Lung (tissue), 12 donors: ENCODE data around the gene TMPRSS12. TPM values are rescaled to one million over a fixed set of nuclear protein-coding genes. Genes with fewer than 3 reads are reported as not detected.
"Not testable (repeated sequence)": the region's sequence is repeated elsewhere in the genome, so short reads cannot be mapped to it uniquely, and the experiment has no call there.

Experiments used
- ATAC-seq: fragments of 200-7000 bp; cut with Tn5 transposase; one replicate; pipeline ENCODE4 v1.9.1; 2020; ENCODE audit warnings: moderate number of reproducible peaks; ENCODE audit not compliant: insufficient read depth, low FRiP score
- DNase-seq, 3 donors: peaks; one replicate each; pipeline ENCODE4 v3.0.0-alpha.2; 2013 to 2017
- H3K27ac ChIP-seq, 2 donors: one replicate each; pipeline ENCODE4 v1.5.1; 2013; ENCODE audit warnings: mild to moderate bottlenecking in 2 of 2, moderate library complexity in 2 of 2, control low read depth in 1 of 2, inconsistent platforms in 1 of 2, low read depth in 1 of 2, low read length in 1 of 2
- H3K27me3 ChIP-seq, 3 donors: one replicate each; pipeline ENCODE4 v1.5.1; 2013; ENCODE audit warnings: low read length in 2 of 3; ENCODE audit not compliant: control insufficient read depth in 3 of 3, insufficient read depth in 3 of 3
- H3K36me3 ChIP-seq, 4 donors: one replicate each; pipeline ENCODE4 v1.5.1; 2013; ENCODE audit warnings: low read length in 4 of 4, mild to moderate bottlenecking in 1 of 4, moderate library complexity in 1 of 4; ENCODE audit not compliant: control insufficient read depth in 4 of 4, insufficient read depth in 4 of 4
- H3K4me1 ChIP-seq, 5 donors: one replicate each; pipeline ENCODE4 v1.5.1; 2013; ENCODE audit warnings: low read length in 5 of 5, mild to moderate bottlenecking in 2 of 5, moderate library complexity in 1 of 5; ENCODE audit not compliant: control insufficient read depth in 5 of 5, insufficient read depth in 5 of 5
- H3K4me3 ChIP-seq: one replicate; pipeline ENCODE4 v1.5.1; 2013; ENCODE audit warnings: mild to moderate bottlenecking, control low read depth, moderate library complexity
- H3K9ac ChIP-seq, 2 donors: one replicate each; pipeline ENCODE4 v1.5.1; 2013; ENCODE audit warnings: low read length in 2 of 2, control low read depth in 1 of 2; ENCODE audit not compliant: insufficient read depth in 1 of 2
- H3K9me3 ChIP-seq, 4 donors: one replicate each; pipeline ENCODE4 v1.5.1; 2013; ENCODE audit warnings: low read length in 3 of 4, mild to moderate bottlenecking in 1 of 4, moderate library complexity in 1 of 4; ENCODE audit not compliant: control insufficient read depth in 4 of 4, insufficient read depth in 3 of 4
- WGBS, 2 donors: extraction: QIAGEN DNeasy Blood & Tissue Kit; methylation state at CpG; one replicate each; pipeline ENCODE4 v1.1.7; 2013; 5-methylcytosine and 5-hydroxymethylcytosine counted together
- polyA plus RNA-seq, 2 donors: library from polyadenylated mRNA; stranded (reverse); fragments of 200-250 nt; gene quantifications; one replicate each; pipeline ENCODE4 v1.2.1, GENCODE V29; 2013
- total RNA-seq, 2 donors: library from RNA; depleted of rRNA in 1 of 2; stranded (reverse); fragments of >200 nt in 1 of 2; gene quantifications; one replicate each; pipeline ENCODE4 v1.2.1, GENCODE V29; 2014 to 2021
- TF ChIP-seq, protein P1 (sequence below): IDR thresholded peaks from 2 replicates; pipeline ENCODE4 v1.5.1; 2012; ENCODE audit warnings: mild to moderate bottlenecking; ENCODE audit errors: control extremely low read depth, extremely low read depth
- donor health status: control.
- donor health status: control.
- donor health status: Bipolar disorder and iron deficiency.
- donor health status: healthy.
- donor health status: DM: yes; HTN: yes; CAD: no.

Gene TMPRSS12
- total and polyA plus RNA-seq, 4 donors = not detected

DNA sequence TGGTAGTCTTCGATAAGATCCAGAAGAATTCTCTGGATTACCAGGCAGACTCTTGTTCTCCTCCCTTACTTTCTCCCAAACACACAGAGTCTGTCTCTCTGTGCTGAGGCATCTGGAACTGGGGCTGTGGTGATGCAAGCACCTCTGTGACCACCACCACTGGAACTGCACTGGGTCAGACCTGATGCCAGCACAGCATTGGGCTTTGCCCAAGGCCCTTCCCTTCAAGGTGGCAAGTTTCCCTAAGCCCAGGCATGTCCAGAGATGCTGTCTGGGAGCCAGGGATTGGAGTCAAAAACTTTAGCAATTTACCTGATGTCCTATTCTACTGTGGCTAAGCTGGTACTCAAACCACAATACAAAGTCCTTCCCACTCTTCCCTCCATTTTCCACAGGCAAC is 14.6 kb upstream of the TMPRSS12 start:
- DNase-seq (no peak), ATAC-seq (no peak)
- Histone ChIP-seq H3K9ac (no peak overlapping the region), H3K27ac (no peak overlapping the region), H3K36me3 (no peaks in the 10 kb centered on the region), H3K27me3 (no peaks in the 10 kb centered on the region), H3K4me3 (no peak overlapping the region), H3K4me1 (peaks cover 0 to 8% (median 2%) of the 10 kb centered on the region in 5 donors), H3K9me3 (no peaks in the 10 kb centered on the region)
- TF ChIP-seq, protein P1, sequence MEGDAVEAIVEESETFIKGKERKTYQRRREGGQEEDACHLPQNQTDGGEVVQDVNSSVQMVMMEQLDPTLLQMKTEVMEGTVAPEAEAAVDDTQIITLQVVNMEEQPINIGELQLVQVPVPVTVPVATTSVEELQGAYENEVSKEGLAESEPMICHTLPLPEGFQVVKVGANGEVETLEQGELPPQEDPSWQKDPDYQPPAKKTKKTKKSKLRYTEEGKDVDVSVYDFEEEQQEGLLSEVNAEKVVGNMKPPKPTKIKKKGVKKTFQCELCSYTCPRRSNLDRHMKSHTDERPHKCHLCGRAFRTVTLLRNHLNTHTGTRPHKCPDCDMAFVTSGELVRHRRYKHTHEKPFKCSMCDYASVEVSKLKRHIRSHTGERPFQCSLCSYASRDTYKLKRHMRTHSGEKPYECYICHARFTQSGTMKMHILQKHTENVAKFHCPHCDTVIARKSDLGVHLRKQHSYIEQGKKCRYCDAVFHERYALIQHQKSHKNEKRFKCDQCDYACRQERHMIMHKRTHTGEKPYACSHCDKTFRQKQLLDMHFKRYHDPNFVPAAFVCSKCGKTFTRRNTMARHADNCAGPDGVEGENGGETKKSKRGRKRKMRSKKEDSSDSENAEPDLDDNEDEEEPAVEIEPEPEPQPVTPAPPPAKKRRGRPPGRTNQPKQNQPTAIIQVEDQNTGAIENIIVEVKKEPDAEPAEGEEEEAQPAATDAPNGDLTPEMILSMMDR = no peak
- 94 to 100% methylated on average over 1 of the region's 1 CpG for WGBS, 2 donors

DNA sequence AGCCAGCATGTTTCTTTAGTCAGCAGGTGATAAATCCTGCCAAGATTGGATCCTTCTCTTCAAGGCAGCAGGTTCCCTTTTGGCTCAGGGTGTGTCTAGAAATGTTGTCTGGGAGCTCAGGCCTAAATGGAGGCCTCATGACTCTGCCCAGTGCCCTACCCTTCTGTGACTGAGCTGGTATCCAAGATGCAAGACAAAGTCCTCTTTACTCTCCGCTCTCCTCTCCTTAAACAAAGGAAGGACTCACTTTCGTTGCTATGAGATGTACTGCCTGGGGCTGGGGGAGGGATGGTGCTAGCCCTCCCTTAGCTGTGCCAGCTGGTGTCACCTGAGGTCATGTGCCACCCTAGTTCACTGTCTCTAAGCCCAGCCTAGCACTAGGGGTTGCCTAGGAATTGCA is 13.8 kb upstream of the TMPRSS12 start:
- Histone ChIP-seq H3K36me3 (no peaks in the 10 kb centered on the region), H3K27me3 (no peaks in the 10 kb centered on the region), H3K27ac (no peak overlapping the region), H3K4me3 (no peak overlapping the region), H3K9ac (no peak overlapping the region), H3K4me1 (peaks cover 0 to 8% (median 2%) of the 10 kb centered on the region in 5 donors), H3K9me3 (no peaks in the 10 kb centered on the region)
- 86 to 91% methylated on average over 2 of the region's 2 CpGs for WGBS, 2 donors
- ATAC-seq = no peak
- TF ChIP-seq, protein P1 = no peak
- DNase-seq = no peak

DNA sequence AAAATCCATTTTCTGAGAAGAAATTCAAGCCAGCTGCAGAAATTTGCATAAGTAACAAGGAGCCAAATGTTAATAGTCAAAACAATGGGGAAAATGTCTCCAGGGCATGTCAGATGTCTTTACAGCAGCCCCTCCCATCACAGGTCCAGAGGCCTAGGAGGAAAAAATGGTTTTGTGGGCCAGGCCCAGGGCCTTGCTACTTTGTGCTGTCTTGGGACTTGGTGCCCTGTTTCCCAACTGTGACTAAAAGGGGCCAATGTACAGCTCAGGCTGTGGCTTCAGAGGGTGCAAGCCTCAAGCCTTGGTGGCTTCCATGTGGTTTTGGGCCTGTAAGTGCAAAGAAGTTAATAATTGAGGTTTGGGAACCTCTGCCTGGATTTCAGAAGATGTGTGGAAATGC is 8.9 kb upstream of the TMPRSS12 start:
- H3K9me3 ChIP-seq, H3K27ac ChIP-seq, DNase-seq, ATAC-seq, H3K36me3 ChIP-seq, H3K4me1 ChIP-seq, H3K9ac ChIP-seq, H3K27me3 ChIP-seq, H3K4me3 ChIP-seq: not testable (repeated sequence)

DNA sequence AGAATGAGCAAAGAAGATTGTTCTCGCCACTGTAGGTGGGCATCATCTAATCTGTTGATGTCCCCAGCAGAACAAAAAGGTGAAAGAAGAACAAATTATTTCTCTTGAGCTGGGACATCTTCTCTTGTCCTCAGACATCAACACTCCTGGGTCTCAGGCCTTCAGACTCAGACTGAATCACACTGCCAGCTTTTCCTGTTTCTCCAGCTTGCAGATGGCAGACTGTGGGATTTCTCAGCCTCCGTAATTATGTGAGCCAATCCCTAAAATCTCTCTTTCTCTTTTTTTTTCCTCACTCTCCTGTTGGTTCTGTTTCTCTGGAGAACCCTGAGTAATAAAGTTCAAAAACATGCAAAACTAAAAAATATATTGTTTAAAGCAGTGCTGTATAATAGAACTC is 3.7 kb upstream of the TMPRSS12 start:
- Histone ChIP-seq H3K27ac (no peak overlapping the region), H3K9me3 (peaks cover 0 to 7% (median 1%) of the 10 kb centered on the region in 4 donors), H3K27me3 (peaks cover 0 to 2% (median 0%) of the 10 kb centered on the region in 3 donors), H3K9ac (no peak overlapping the region), H3K4me1 (peaks cover 0 to 5% (median 0%) of the 10 kb centered on the region in 5 donors), H3K36me3 (no peaks in the 10 kb centered on the region), H3K4me3 (no peak overlapping the region)
- DNase-seq (no peak), ATAC-seq (no peak)
- TF ChIP-seq, protein P1 = no peak
- WGBS, 2 donors = 87 to 89% methylated on average over 2 of the region's 2 CpGs
